PC-9 (cell line): ENCODE results near the gene SEMA6A. TPM values are rescaled to one million over a fixed set of nuclear protein-coding genes. Genes with fewer than 3 reads are reported as not detected.

Source experiments
- BruUV-seq: library from RNA; stranded (reverse); fragments of 400-500 nt; replicated peaks from 2 replicates; lab custom pipeline; 2021; lab: Mats Ljungman, UMichigan
- CTCF ChIA-PET: fragments of 300-600 bp; sonication (Branson Sonifier 250); formaldehyde crosslinking; loops from one replicate; lab custom pipeline; 2022; ENCODE audit warnings: antibody characterized with exemption; lab: Charles Lee
- POLR2A ChIA-PET: fragments of 300-600 bp; sonication (Branson Sonifier 250); formaldehyde crosslinking; loops from one replicate; lab custom pipeline; 2022; ENCODE audit warnings: antibody characterized with exemption; ENCODE audit not compliant: unreplicated experiment; lab: Charles Lee
- DNase-seq, 2 experiments: peaks; one replicate each; pipeline versions ENCODE4 v3.0.0 to v3.0.0-alpha.2; 2015 to 2022; ENCODE audit warnings: mixed read lengths in 1 of 2
- H2AFZ ChIP-seq: fragments of 200-600 bp; sonication (generic); 2 replicates; pipeline ENCODE4 v1.8.1; 2017; ENCODE audit warnings: antibody characterized with exemption
- H3F3A ChIP-seq: fragments of 200-600 bp; sonication (generic); 2 replicates; pipeline ENCODE4 v1.8.1; 2017; ENCODE audit warnings: antibody characterized with exemption, mild to moderate bottlenecking, low read depth; ENCODE audit not compliant: insufficient read depth
- H3K27ac ChIP-seq: fragments of 200-600 bp; sonication (generic); 2 replicates; pipeline ENCODE4 v1.6.1; 2016; ENCODE audit warnings: mixed run types
- H3K27me3 ChIP-seq: fragments of 200-600 bp; sonication (generic); 2 replicates; pipeline ENCODE4 v1.6.1; 2016; ENCODE audit warnings: low read depth, mixed run types; ENCODE audit not compliant: insufficient read depth
- H3K36me3 ChIP-seq: fragments of 200-600 bp; sonication (generic); 2 replicates; pipeline ENCODE4 v1.6.1; 2016; ENCODE audit warnings: low read depth, mixed run types
- H3K4me1 ChIP-seq: fragments of 200-600 bp; sonication (generic); replicated peaks from 2 replicates; pipeline ENCODE4 v1.6.1; 2016; ENCODE audit warnings: mixed run types; ENCODE audit not compliant: insufficient read depth
- H3K4me2 ChIP-seq: fragments of 200-600 bp; sonication (generic); 2 replicates; pipeline ENCODE4 v1.6.1; 2017; ENCODE audit warnings: mixed run types
- H3K4me3 ChIP-seq: fragments of 200-600 bp; sonication (generic); 2 replicates; pipeline ENCODE4 v1.6.1; 2016; ENCODE audit warnings: mixed run types
- H3K79me2 ChIP-seq: fragments of 200-600 bp; sonication (generic); 2 replicates; pipeline ENCODE4 v1.6.1; 2017; ENCODE audit warnings: low read depth, mixed run types
- H3K9me2 ChIP-seq: fragments of 200-600 bp; sonication (generic); 2 replicates; pipeline ENCODE4 v1.8.1; 2017; ENCODE audit warnings: mild to moderate bottlenecking; ENCODE audit not compliant: insufficient read depth
- H3K9me3 ChIP-seq: fragments of 200-600 bp; sonication (generic); 2 replicates; pipeline ENCODE4 v1.8.1; 2016; ENCODE audit warnings: low read depth; ENCODE audit not compliant: insufficient read depth
- H4K20me1 ChIP-seq: fragments of 200-600 bp; sonication (generic); 2 replicates; pipeline ENCODE4 v1.8.1; 2017; ENCODE audit not compliant: insufficient read depth
- EZH2 ChIP-seq: fragments of 200-600 bp; sonication (generic); IDR thresholded peaks from 2 replicates; pipeline ENCODE4 v1.8.0; 2017; ENCODE audit warnings: antibody characterized with exemption, low read depth
- intact Hi-C: fragments of 100-400 bp; cut with micrococcal nuclease; formaldehyde crosslinking; loops from one replicate; pipeline ENCODE4 v1.10.0; 2022; ENCODE audit not compliant: unreplicated experiment
- total RNA-seq: library from RNA; stranded (reverse); gene quantifications from 2 replicates; pipeline ENCODE4 v1.2.3, GENCODE V29; 2021
- TF ChIP-seq, protein P1 (sequence below): fragments of 200-600 bp; sonication (generic); conservative IDR thresholded peaks from 2 replicates; pipeline ENCODE4 v1.6.1; 2017; ENCODE audit warnings: mixed run types, antibody characterized with exemption, mild to moderate bottlenecking, moderate library complexity

Gene SEMA6A
- total RNA-seq, 1 experiment from 2014 or later: not detected

DNA sequence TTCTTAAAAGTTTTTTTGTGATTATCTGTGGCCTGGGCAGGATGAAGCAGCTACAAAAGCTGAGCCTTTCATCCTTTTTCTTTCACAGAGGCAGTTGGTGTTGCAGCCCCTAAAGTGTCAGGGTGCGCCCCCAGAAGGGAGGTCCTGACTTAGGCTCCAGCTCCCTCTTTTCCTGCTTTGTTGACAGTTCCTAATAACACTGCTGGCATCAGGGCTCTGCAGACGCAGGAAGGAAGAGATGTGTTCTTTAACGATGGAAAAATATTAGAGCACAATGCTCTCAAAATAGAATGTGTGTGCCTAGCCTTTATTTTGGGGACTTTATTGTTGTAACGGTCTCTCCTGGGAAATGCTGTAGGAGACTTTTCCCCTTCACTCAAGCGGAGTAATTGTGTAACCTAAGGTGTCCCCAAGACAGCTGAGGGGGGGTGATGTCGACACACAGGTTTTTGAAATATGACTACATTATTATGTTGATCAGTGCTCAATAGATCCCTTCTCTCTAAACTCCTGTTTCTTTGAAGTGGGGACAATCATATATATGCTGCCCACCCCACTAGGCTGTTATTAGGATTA, 135.6 kb downstream of the SEMA6A start:
- H2AFZ ChIP-seq: no peak overlapping the region
- H3K9me3 ChIP-seq: no peaks in the 10 kb centered on the region
- H3F3A ChIP-seq: no peaks in the 10 kb centered on the region
- H3K36me3 ChIP-seq: no peaks in the 10 kb centered on the region
- POLR2A ChIA-PET: no interaction called here
- H3K4me3 ChIP-seq: no peak overlapping the region
- H4K20me1 ChIP-seq: no peaks in the 10 kb centered on the region
- DNase-seq: no peak
- TF ChIP-seq EZH2: no peak
- TF ChIP-seq, protein P1, sequence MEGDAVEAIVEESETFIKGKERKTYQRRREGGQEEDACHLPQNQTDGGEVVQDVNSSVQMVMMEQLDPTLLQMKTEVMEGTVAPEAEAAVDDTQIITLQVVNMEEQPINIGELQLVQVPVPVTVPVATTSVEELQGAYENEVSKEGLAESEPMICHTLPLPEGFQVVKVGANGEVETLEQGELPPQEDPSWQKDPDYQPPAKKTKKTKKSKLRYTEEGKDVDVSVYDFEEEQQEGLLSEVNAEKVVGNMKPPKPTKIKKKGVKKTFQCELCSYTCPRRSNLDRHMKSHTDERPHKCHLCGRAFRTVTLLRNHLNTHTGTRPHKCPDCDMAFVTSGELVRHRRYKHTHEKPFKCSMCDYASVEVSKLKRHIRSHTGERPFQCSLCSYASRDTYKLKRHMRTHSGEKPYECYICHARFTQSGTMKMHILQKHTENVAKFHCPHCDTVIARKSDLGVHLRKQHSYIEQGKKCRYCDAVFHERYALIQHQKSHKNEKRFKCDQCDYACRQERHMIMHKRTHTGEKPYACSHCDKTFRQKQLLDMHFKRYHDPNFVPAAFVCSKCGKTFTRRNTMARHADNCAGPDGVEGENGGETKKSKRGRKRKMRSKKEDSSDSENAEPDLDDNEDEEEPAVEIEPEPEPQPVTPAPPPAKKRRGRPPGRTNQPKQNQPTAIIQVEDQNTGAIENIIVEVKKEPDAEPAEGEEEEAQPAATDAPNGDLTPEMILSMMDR: no peak
- intact Hi-C loops: no loop called here
- no peak overlapping the region for H3K27ac ChIP-seq
- H3K4me2 ChIP-seq: no peak overlapping the region
- CTCF ChIA-PET: no interaction called here
- BruUV-seq: no TSS peak
- H3K4me1 ChIP-seq: no peaks in the 10 kb centered on the region
- H3K9me2 ChIP-seq: no peaks in the 10 kb centered on the region
- H3K27me3 ChIP-seq: peaks cover 6% of the 10 kb centered on the region; the same call in 1 of the 2 replicates
- no peaks in the 10 kb centered on the region for H3K79me2 ChIP-seq

DNA sequence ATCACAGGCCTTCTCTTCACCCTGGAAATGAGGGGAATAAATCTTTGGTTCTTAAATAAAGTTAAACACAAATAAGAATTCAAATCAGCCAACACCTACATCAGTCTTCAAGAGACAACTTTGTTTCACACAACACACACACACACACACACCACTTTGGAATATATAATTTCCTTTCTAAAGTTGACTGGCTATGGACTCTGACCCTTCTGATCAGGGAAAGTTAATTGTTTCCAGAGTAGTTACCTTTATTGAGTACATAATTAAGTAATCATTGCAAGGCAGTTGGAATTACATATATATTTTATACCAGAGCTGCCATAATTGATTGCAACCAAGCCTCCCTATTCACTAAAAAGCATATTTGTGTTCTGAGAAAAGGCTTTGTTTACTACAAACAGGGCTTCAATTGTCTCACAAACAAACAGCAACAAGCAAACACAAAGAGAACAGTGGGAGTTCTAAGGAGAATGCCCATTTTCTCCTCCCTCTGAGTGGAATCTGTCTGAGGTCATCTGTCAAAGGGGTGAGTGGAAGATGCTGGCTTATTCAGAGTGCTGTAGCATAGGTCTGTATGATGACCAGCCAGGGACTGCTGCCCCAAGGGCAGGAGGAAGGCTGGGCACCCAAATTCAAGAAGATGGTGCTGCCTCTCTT, 136.6 kb downstream of the SEMA6A start:
- CTCF ChIA-PET: no interaction called here
- Histone ChIP-seq H3K9me3 (no peaks in the 10 kb centered on the region), H2AFZ (no peak overlapping the region), H3K4me1 (no peaks in the 10 kb centered on the region), H3K36me3 (no peaks in the 10 kb centered on the region), H3K27ac (no peak overlapping the region), H3K27me3 (peaks cover 6% of the 10 kb centered on the region; the same call in 1 of the 2 replicates), H3K9me2 (no peaks in the 10 kb centered on the region), H3K4me2 (no peak overlapping the region), H3F3A (no peaks in the 10 kb centered on the region), H4K20me1 (no peaks in the 10 kb centered on the region), H3K79me2 (no peaks in the 10 kb centered on the region), H3K4me3 (no peak overlapping the region)
- POLR2A ChIA-PET: no interaction called here
- no peak for DNase-seq
- TF ChIP-seq EZH2: no peak
- TF ChIP-seq, protein P1: no peak
- intact Hi-C loops: no loop called here
- BruUV-seq: no TSS peak

DNA sequence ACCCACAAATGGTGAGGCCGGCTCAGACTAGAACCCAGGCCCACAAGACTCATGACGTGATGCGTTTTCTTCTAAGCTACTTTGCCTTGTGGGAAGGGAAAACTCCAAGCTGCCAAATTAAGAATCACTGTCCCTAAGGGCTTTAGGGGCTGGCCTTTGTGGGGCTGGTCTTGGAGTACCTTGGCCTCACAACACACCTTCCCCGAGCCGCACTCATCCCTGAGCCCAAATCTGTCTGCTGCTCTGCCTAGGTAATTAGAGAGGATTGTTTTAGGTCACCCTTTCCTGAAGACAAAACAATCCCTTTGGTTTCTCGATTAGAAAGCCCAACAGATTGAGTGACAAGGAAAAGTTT, 137.3 kb downstream of the SEMA6A start:
- peaks cover 6% of the 10 kb centered on the region; the same call in 1 of the 2 replicates for H3K27me3 ChIP-seq
- no peaks in the 10 kb centered on the region for H3F3A ChIP-seq
- H3K4me2 ChIP-seq: no peak overlapping the region
- no peaks in the 10 kb centered on the region for H4K20me1 ChIP-seq
- no peak overlapping the region for H3K27ac ChIP-seq
- H3K4me1 ChIP-seq: no peaks in the 10 kb centered on the region
- no peak for TF ChIP-seq EZH2
- TF ChIP-seq, protein P1: no peak
- H2AFZ ChIP-seq: no peak overlapping the region
- H3K9me3 ChIP-seq: no peaks in the 10 kb centered on the region
- ChIA-PET POLR2A (no interaction called here), CTCF (no interaction called here)
- BruUV-seq: no TSS peak
- intact Hi-C loops: no loop called here
- H3K36me3 ChIP-seq: no peaks in the 10 kb centered on the region
- H3K4me3 ChIP-seq: no peak overlapping the region
- DNase-seq: no peak
- no peaks in the 10 kb centered on the region for H3K9me2 ChIP-seq
- no peaks in the 10 kb centered on the region for H3K79me2 ChIP-seq
